Panc1 (cell line): ENCODE data around the gene DRG1. TPM values are rescaled to one million over a fixed set of nuclear protein-coding genes. Genes with fewer than 3 reads are reported as not detected.

Experiments used
- ATAC-seq: fragments of 200-7000 bp; cut with Tn5 transposase; 2 replicates; pipeline ENCODE4 v1.9.1; 2020; ENCODE audit warnings: mild to moderate bottlenecking, moderate library complexity
- BruUV-seq: library from RNA; stranded (reverse); fragments of 400-500 nt; replicated peaks from 2 replicates; lab custom pipeline; 2021; lab: Mats Ljungman, UMichigan
- CTCF ChIA-PET: fragments of 300-600 bp; sonication (Branson Sonifier 250); formaldehyde crosslinking; loops from one replicate; lab custom pipeline; 2022; ENCODE audit warnings: antibody characterized with exemption; lab: Charles Lee
- POLR2A ChIA-PET: fragments of 300-600 bp; sonication (Branson Sonifier 250); formaldehyde crosslinking; loops from one replicate; lab custom pipeline; 2022; ENCODE audit warnings: antibody characterized with exemption; lab: Charles Lee
- DNase-seq: peaks from one replicate; pipeline ENCODE4 v3.0.0-alpha.2; 2010; ENCODE audit warnings: low read depth, low spot score
- H3K27ac ChIP-seq: 2 replicates; pipeline ENCODE4 v1.5.1; 2011; ENCODE audit warnings: mild to moderate bottlenecking, low read length, inconsistent platforms
- H3K27me3 ChIP-seq: fragments of 200-500 bp; sonication (Bioruptor generic); 2 replicates; pipeline ENCODE4 v1.6.0; 2014; ENCODE audit warnings: low read length, inconsistent platforms; ENCODE audit not compliant: control insufficient read depth, insufficient read depth
- H3K36me3 ChIP-seq: fragments of 200-500 bp; sonication (Bioruptor generic); 2 replicates; pipeline ENCODE4 v1.5.1; 2014; ENCODE audit warnings: inconsistent platforms, mild to moderate bottlenecking, low read length, moderate library complexity; ENCODE audit not compliant: control insufficient read depth, insufficient read depth
- H3K4me1 ChIP-seq: 2 replicates; pipeline ENCODE4 v1.5.1; 2011; ENCODE audit warnings: inconsistent platforms, mild to moderate bottlenecking, low read length, moderate library complexity; ENCODE audit not compliant: control insufficient read depth, insufficient read depth
- H3K4me3 ChIP-seq, 2 experiments: 2 replicates each; pipeline ENCODE4 v1.5.1; 2011 to 2012; ENCODE audit warnings: low read depth in 2 of 2, low read length in 2 of 2, mild to moderate bottlenecking in 2 of 2, inconsistent platforms in 1 of 2, moderate library complexity in 1 of 2
- H3K9me3 ChIP-seq: fragments of 200-500 bp; sonication (Bioruptor generic); 2 replicates; pipeline ENCODE4 v1.5.1; 2014; ENCODE audit warnings: low read depth, mild to moderate bottlenecking, inconsistent platforms, low read length, moderate library complexity; ENCODE audit not compliant: control insufficient read depth, insufficient read depth
- CTCF ChIP-seq: fragments of 450-650 bp; IDR thresholded peaks from 2 replicates; pipeline ENCODE4 v1.5.1; 2017; ENCODE audit warnings: mild to moderate bottlenecking
- POLR2AphosphoS5 ChIP-seq: IDR thresholded peaks from 2 replicates; pipeline ENCODE4 v1.6.1; 2012; ENCODE audit warnings: mild to moderate bottlenecking, low read depth, low read length, moderate library complexity
- REST ChIP-seq, 2 experiments: IDR thresholded peaks; 2 replicates each; pipeline ENCODE4 v1.6.1; 2011 to 2012; ENCODE audit warnings: low read depth in 2 of 2, control low read depth in 1 of 2, low read length in 1 of 2, mild to moderate bottlenecking in 1 of 2, moderate library complexity in 1 of 2; ENCODE audit not compliant: insufficient read depth in 1 of 2
- SIN3A ChIP-seq: IDR thresholded peaks from 2 replicates; pipeline ENCODE4 v1.6.1; 2012; ENCODE audit warnings: low read depth, mild to moderate bottlenecking, low read length, moderate library complexity, borderline replicate concordance; ENCODE audit not compliant: insufficient read depth
- TCF7L2 ChIP-seq: IDR thresholded peaks from 2 replicates; pipeline ENCODE4 v1.6.1; 2011; ENCODE audit warnings: mild to moderate bottlenecking, low read depth, low read length, inconsistent platforms
- in situ Hi-C: cut with HindIII; loops from 2 replicates; pipeline ENCODE4 v1.10.0; 2016; ENCODE audit warnings: low sequenced_read_pairs, low pct_unique_long_range_greater_than_20kb
- intact Hi-C: fragments of 100-400 bp; cut with micrococcal nuclease; formaldehyde crosslinking; loops from one replicate; pipeline ENCODE4 v1.10.0; 2022; ENCODE audit not compliant: unreplicated experiment
- total RNA-seq: library from RNA; stranded (reverse); gene quantifications from one replicate; pipeline ENCODE4 v1.2.1, GENCODE V29; 2021; ENCODE audit not compliant: unreplicated experiment

DRG1 gene
- total RNA-seq, 1 experiment from 2014 or later = 51.2 TPM

DNA sequence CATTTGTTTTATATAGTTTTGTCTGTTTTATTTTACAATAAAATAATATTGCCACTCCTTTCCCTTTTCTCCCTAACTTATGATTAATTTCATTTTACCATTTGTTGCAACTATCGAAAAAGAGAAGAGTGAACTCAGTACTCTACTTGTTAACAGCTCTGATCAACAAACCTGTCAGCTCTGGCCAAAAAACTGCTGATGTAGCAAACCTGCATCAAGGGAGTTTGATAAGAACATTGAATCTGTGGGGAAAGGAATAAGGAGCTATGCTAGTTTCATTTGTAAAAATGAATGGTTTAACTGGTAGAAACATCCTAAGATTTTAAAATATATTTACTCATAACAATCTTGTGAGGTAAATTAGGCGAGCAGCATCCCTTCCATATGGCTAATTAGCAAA lies 47.4 kb downstream of the DRG1 start:
- in situ Hi-C loops = no loop called here
- Histone ChIP-seq H3K27me3 (no peaks in the 10 kb centered on the region), H3K36me3 (peaks cover 13% of the 10 kb centered on the region), H3K9me3 (no peaks in the 10 kb centered on the region), H3K27ac (no peak overlapping the region), H3K4me3 (no peak overlapping the region), H3K4me1 (no peaks in the 10 kb centered on the region)
- no peak for DNase-seq
- no peak for ATAC-seq
- intact Hi-C loops = no loop called here
- no peak for TF ChIP-seq SIN3A
- no peak for TF ChIP-seq CTCF
- no peak for TF ChIP-seq TCF7L2
- no peak for TF ChIP-seq REST (IDR thresholded peaks at IDR 0.05; ENCODE audit: insufficient read depth in 1 of 2, low read depth in 2 of 2, low read length in 1 of 2)
- TF ChIP-seq POLR2AphosphoS5 = no peak
- no TSS peak for BruUV-seq
- ChIA-PET CTCF (no interaction called here), POLR2A (no interaction called here)

DNA sequence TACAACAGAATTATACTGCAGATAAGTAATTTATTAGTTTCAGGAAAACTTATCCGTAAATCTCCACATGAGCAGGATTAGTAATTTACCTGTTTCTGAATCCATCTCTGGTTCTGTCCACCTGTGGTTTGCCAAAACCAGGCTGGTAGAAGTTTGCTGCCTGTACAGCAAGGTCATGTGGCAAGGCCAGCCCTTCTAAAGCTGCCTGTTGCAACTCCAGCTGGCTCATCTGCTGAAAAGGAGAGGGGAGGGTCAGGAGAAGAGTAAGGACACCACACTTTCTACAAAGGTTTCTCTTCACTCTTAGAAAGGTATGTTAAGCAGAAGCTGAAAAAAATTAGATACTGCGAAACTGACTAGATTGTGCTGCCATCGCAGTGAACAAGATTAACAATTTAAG lies 47.9 kb downstream of the DRG1 start:
- Histone ChIP-seq H3K4me1 (no peaks in the 10 kb centered on the region), H3K9me3 (no peaks in the 10 kb centered on the region), H3K27ac (no peak overlapping the region), H3K4me3 (no peak overlapping the region), H3K27me3 (no peaks in the 10 kb centered on the region), H3K36me3 (peaks cover 11% of the 10 kb centered on the region)
- BruUV-seq = no TSS peak
- CTCF ChIA-PET = no interaction called here
- TF ChIP-seq REST (IDR thresholded peaks at IDR 0.05; ENCODE audit: insufficient read depth in 1 of 2, low read depth in 2 of 2, low read length in 1 of 2) = no peak
- no peak for TF ChIP-seq SIN3A
- TF ChIP-seq TCF7L2 = no peak
- no peak for TF ChIP-seq POLR2AphosphoS5
- no peak for TF ChIP-seq CTCF
- in situ Hi-C loops = no loop called here
- no peak for ATAC-seq
- DNase-seq = no peak
- intact Hi-C loops = no loop called here
- POLR2A ChIA-PET = no interaction called here
